Transverse colon (tissue), 4 donors: Measurements from ENCODE around the gene DDX10. TPM values are rescaled to one million over a fixed set of nuclear protein-coding genes. Genes with fewer than 3 reads are reported as not detected.

Experiments used
- DNase-seq: peaks from one replicate; pipeline ENCODE4 v3.0.0-alpha.2; 2019
- H3K27ac ChIP-seq, 4 donors: fragments of 200-600 bp; sonication (generic); 2 replicates each; pipeline ENCODE4 v1.5.1; 2016 to 2018; ENCODE audit warnings: inconsistent platforms in 4 of 4
- H3K27me3 ChIP-seq: fragments of 200-600 bp; sonication (generic); 2 replicates; pipeline ENCODE4 v1.5.1; 2017; ENCODE audit warnings: inconsistent platforms
- H3K36me3 ChIP-seq, 4 donors: fragments of 200-600 bp; sonication (generic); 2 replicates each; pipeline ENCODE4 v1.5.1; 2017 to 2019; ENCODE audit warnings: inconsistent platforms in 4 of 4
- H3K4me1 ChIP-seq, 4 donors: fragments of 200-600 bp; sonication (generic); 2 replicates each; pipeline ENCODE4 v1.5.1; 2017 to 2020; ENCODE audit warnings: inconsistent platforms in 4 of 4
- H3K4me3 ChIP-seq, 4 donors: fragments of 200-600 bp; sonication (generic); 1 replicate in 1 of 4; 2 replicates in 3 of 4; pipeline versions ENCODE4 v1.5.1 to v1.6.1; 2017 to 2019; ENCODE audit warnings: inconsistent platforms in 4 of 4
- H3K9me3 ChIP-seq, 2 donors: fragments of 200-600 bp; sonication (generic); 2 replicates each; pipeline ENCODE4 v1.5.1; 2017 to 2019; ENCODE audit warnings: inconsistent platforms in 2 of 2
- EP300 ChIP-seq: sonication (generic); formaldehyde crosslinking; IDR thresholded peaks from one replicate; pipeline ENCODE4 v1.6.1; 2017; ENCODE audit warnings: antibody characterized with exemption, low read depth
- POLR2A ChIP-seq: fragments of 450-650 bp; IDR thresholded peaks from one replicate; pipeline ENCODE4 v1.6.1; 2016; ENCODE audit warnings: antibody characterized with exemption, mild to moderate bottlenecking, moderate library complexity
- POLR2AphosphoS5 ChIP-seq, 3 donors: sonication (generic); formaldehyde crosslinking; IDR thresholded peaks; one replicate each; pipeline ENCODE4 v1.6.1; 2016; ENCODE audit warnings: antibody characterized with exemption in 3 of 3
- WGBS, 2 donors: methylation state at CpG; one replicate each; pipeline ENCODE4 v1.1.5; 2018; ENCODE audit warnings: low coverage in 1 of 2; 5-methylcytosine and 5-hydroxymethylcytosine counted together
- in situ Hi-C, 4 donors: fragments of 200-750 bp; cut with MboI; loops; one replicate each; pipeline versions ENCODE4 v1.15.0 to v1.15.1; 2017; ENCODE audit warnings: low sequenced_read_pairs in 3 of 4, low pct_ligation_motif_present in 1 of 4, low pct_unique_long_range_greater_than_20kb in 1 of 4
- intact Hi-C: fragments of 100-400 bp; cut with DNase I; formaldehyde crosslinking; loops from one replicate; pipeline ENCODE4 v1.15.1; 2023; ENCODE audit warnings: low total_unique reads
- total RNA-seq, 4 donors: library from RNA; depleted of rRNA; stranded (reverse); fragments of >200 nt; gene quantifications; one replicate each; pipeline ENCODE4 v1.1.0, GENCODE V29; 2016
- TF ChIP-seq, protein P1 (sequence below), 5 experiments: fragments of 200-600 bp in 3 of 5; fragments of 450-650 bp in 2 of 5; sonication (generic) in 3 of 5; IDR thresholded peaks; 1 replicate in 2 of 5; 2 replicates in 3 of 5; pipeline ENCODE4 v1.5.1; 2016 to 2017; ENCODE audit warnings: antibody characterized with exemption in 5 of 5, inconsistent platforms in 3 of 5, mild to moderate bottlenecking in 2 of 5, moderate library complexity in 1 of 5

DDX10 gene
- total RNA-seq, 4 donors from 2014 or later = 7.6 to 38.2 (median 12.6) TPM

DNA sequence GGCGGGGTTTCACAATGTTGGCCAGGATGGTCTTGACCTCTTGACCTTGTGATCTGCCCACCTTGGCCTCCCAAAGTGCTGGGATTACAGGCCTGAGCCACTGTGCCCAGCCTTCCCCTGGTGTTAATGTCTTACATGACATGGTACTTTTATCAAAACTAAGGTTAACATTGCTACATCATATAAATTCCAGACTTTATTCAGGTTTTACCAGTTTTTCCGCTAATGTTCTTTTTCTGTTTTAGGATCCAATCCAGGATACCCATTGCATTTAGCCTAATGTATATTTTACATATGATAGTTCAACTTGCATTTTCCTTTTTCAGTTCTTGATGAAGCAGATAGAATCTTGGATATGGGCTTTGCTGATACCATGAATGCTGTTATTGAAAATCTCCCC lies 14.2 kb downstream of the DDX10 start:
- DNase-seq = no peak
- WGBS, 2 donors = 75 to 97% methylated on average over 1 to 2 of the region's 2 CpGs
- TF ChIP-seq EP300 (no peak), POLR2A (no peak), POLR2AphosphoS5 (IDR thresholded peaks at IDR 0.05) (no peak)
- TF ChIP-seq, protein P1, sequence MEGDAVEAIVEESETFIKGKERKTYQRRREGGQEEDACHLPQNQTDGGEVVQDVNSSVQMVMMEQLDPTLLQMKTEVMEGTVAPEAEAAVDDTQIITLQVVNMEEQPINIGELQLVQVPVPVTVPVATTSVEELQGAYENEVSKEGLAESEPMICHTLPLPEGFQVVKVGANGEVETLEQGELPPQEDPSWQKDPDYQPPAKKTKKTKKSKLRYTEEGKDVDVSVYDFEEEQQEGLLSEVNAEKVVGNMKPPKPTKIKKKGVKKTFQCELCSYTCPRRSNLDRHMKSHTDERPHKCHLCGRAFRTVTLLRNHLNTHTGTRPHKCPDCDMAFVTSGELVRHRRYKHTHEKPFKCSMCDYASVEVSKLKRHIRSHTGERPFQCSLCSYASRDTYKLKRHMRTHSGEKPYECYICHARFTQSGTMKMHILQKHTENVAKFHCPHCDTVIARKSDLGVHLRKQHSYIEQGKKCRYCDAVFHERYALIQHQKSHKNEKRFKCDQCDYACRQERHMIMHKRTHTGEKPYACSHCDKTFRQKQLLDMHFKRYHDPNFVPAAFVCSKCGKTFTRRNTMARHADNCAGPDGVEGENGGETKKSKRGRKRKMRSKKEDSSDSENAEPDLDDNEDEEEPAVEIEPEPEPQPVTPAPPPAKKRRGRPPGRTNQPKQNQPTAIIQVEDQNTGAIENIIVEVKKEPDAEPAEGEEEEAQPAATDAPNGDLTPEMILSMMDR (IDR thresholded peaks at IDR 0.05) = no peak
- Histone ChIP-seq H3K9me3 (no peaks in the 10 kb centered on the region), H3K36me3 (peaks cover 0 to 42% (median 4%) of the 10 kb centered on the region in 4 donors), H3K4me1 (no peaks in the 10 kb centered on the region), H3K27me3 (no peaks in the 10 kb centered on the region), H3K27ac (no peak overlapping the region), H3K4me3 (no peak overlapping the region)
- in situ Hi-C loops (loop anchor here in 1 of 4 donors (25.0 kb wide), 1 partner anchor 1008 kb away; no protein-coding TSS in a partner anchor), intact Hi-C loops (no loop called here)

DNA sequence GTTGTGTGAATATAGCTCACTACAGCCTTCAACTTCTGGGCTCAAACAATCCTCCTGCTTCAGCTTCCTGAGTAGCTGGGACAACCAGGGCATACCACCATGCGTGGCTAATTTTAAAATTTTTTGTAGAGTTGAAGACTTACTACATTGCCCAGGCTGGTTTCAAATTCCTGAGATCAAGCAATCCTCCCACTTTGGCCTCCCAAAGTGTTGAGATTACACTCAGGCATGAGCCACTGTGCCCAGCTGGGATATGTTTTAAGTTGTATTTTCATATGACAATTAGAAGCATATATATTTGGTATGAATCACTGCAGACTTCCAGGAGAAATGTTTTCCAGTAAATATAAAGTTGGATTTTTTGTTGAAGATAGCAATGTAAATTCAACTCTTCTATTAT lies 15.4 kb downstream of the DDX10 start:
- Histone ChIP-seq H3K4me1 (no peaks in the 10 kb centered on the region), H3K4me3 (no peak overlapping the region), H3K9me3 (no peaks in the 10 kb centered on the region), H3K27me3 (no peaks in the 10 kb centered on the region), H3K36me3 (peaks cover 0 to 40% (median 4%) of the 10 kb centered on the region in 4 donors), H3K27ac (no peak overlapping the region)
- 93 to 100% methylated on average over 1 of the region's 1 CpG for WGBS, 2 donors
- in situ Hi-C loops = loop anchor here in 1 of 4 donors (25.0 kb wide), 1 partner anchor 1007 kb away; no protein-coding TSS in a partner anchor
- no peak for DNase-seq
- intact Hi-C loops = no loop called here
- TF ChIP-seq POLR2A = no peak
- TF ChIP-seq EP300 = no peak
- TF ChIP-seq, protein P1 (IDR thresholded peaks at IDR 0.05) = no peak
- no peak for TF ChIP-seq POLR2AphosphoS5 (IDR thresholded peaks at IDR 0.05)

DNA sequence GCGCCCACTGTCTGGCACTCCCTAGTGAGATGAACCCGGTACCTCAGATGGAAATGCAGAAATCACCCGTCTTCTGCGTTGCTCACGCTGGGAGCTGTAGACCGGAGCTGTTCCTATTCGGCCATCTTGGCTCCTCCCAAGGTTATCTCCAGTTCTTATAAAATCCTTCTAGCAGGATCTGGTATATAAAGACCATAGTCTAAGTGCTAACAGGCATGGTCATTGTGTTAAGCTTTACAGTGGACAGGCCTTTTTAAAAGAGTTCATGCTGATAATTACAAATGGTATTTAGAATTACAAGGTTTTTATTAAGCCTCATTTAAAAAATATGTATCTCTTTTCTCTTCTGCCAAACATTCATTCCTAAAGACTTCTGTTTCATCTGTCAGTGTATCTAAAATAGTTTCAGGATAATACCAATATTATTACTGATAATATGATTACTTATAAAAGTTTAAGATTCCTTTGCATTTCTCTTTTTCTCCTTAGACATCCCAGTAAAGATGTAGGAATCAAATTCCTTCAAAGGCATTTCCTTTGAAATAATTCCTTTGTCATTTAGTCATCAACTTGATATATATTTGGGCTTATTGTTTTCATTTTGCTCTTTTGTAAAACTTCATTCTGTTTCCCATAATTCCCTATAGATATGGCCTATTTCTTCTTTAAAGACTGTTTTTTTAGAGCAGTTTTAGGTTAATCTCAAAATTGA lies 20.7 kb downstream of the DDX10 start:
- Histone ChIP-seq H3K9me3 (no peaks in the 10 kb centered on the region), H3K27me3 (no peaks in the 10 kb centered on the region), H3K27ac (no peak overlapping the region), H3K36me3 (peaks cover 0 to 4% (median 0%) of the 10 kb centered on the region in 4 donors), H3K4me3 (no peak overlapping the region), H3K4me1 (no peaks in the 10 kb centered on the region)
- no peak for DNase-seq
- intact Hi-C loops (no loop called here), in situ Hi-C loops (loop anchor here in 1 of 4 donors (25.0 kb wide), 1 partner anchor 1002 kb away; no protein-coding TSS in a partner anchor)
- 100% methylated on average over 4 of the region's 7 CpGs; no CpG with 5 or more reads in 1 of the 2 donors for WGBS, 2 donors
- TF ChIP-seq EP300 (no peak), POLR2A (no peak), POLR2AphosphoS5 (IDR thresholded peaks at IDR 0.05) (no peak)
- TF ChIP-seq, protein P1 (IDR thresholded peaks at IDR 0.05) = no peak

GRCh38 chr11:108693852-108694251 lies 29.0 kb downstream of the DDX10 start:
- in situ Hi-C loops = loop anchor here in 1 of 4 donors (25.0 kb wide), 1 partner anchor 993 kb away; no protein-coding TSS in a partner anchor
- Histone ChIP-seq H3K4me1 (no peaks in the 10 kb centered on the region), H3K9me3 (no peaks in the 10 kb centered on the region), H3K4me3 (no peak overlapping the region), H3K27me3 (no peaks in the 10 kb centered on the region), H3K36me3 (peaks cover 0 to 15% (median 3%) of the 10 kb centered on the region in 4 donors), H3K27ac (no peak overlapping the region)
- TF ChIP-seq EP300 = no peak
- no peak for TF ChIP-seq POLR2AphosphoS5 (IDR thresholded peaks at IDR 0.05)
- TF ChIP-seq, protein P1 (IDR thresholded peaks at IDR 0.05) = no peak
- no peak for TF ChIP-seq POLR2A
- WGBS, 2 donors = 96 to 100% methylated on average over 1 to 2 of the region's 2 CpGs
- DNase-seq = no peak
- intact Hi-C loops = no loop called here
